ENCODE measurements around the gene TFR2.

DNA sequence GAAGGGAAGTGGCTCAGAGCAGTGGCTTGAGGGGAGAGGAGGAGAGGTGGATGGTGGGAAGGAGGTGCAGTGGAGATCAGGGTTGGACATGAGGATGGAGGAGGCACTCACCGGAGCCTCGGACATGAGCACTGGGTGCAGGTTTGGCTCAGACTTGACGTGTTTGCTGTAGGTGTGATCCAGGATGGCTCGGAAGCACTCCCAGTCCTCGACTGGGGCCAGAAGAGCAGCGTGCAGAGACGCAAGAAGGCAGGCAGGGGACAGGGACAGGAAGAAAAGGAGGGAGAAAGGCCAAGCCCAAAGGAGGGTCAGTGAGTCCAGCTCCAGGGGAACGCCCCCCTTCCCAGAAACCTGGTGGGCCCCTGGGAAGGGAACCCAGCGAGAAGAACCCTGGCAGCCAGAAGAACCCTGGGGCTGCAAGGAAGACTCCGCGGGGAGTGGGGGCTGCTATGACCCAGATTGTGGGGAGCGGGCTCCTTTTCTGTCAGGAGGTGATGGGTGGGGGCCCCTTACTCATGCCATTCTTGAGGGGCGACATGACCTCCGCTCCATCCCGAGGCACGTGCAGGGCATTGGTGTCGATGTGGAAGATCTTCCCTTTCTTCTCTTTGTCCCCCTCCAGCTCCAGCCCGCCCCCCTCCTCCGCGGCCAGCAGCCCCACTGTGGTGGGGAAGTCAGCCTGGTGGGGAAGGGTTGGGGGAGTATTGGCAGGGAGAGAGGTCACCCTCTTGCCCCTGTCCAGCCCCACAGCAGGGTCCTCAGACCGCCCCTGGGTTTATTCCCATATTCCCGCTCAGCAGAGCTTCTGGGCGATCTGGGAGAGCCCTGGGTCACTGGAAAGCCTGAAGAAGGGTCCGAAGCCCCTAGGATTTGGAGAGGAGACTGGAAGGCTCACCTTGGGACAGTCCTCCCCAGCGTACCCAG, 13.8 kb upstream of the TFR2 start:
- TF ChIP-seq CTCF (IDR thresholded peaks at IDR 0.05), result no peak
- no peak for TF ChIP-seq POLR2A (IDR thresholded peaks at IDR 0.05)
- TF ChIP-seq EP300 (IDR thresholded peaks at IDR 0.05), result no peak
